Neural cell (in vitro differentiated cells): ENCODE data around the gene PLP2. TPM values are rescaled to one million over a fixed set of nuclear protein-coding genes. Genes with fewer than 3 reads are reported as not detected.
"Not testable (repeated sequence)": the region's sequence is repeated elsewhere in the genome, so short reads cannot be mapped to it uniquely, and the experiment has no call there.

Experiments used
- H2AFZ ChIP-seq: fragments of 200-600, 300-800 bp; sonication (generic), shearing (Covaris generic); 2 replicates; pipeline ENCODE4 v1.6.0; 2014; ENCODE audit warnings: low read depth, mild to moderate bottlenecking, antibody characterized with exemption, low read length, moderate library complexity
- H3F3A ChIP-seq: fragments of 200-600 bp; shearing (Covaris generic); 2 replicates; pipeline ENCODE4 v1.6.1; 2016; ENCODE audit warnings: mild to moderate bottlenecking, moderate library complexity, mixed read lengths, antibody characterized with exemption, low read length; ENCODE audit not compliant: insufficient read depth, poor library complexity, severe bottlenecking
- H3K27ac ChIP-seq: fragments of 200-600, 300-800 bp; sonication (generic), shearing (Covaris generic); 2 replicates; pipeline ENCODE4 v1.5.1; 2014; ENCODE audit warnings: mild to moderate bottlenecking, low read length, moderate library complexity
- H3K27me3 ChIP-seq: fragments of 300-800, 200-600 bp; sonication (generic), shearing (Covaris generic); 2 replicates; pipeline ENCODE4 v1.6.0; 2014; ENCODE audit warnings: mild to moderate bottlenecking, low read depth, low read length, moderate library complexity; ENCODE audit not compliant: insufficient read depth
- H3K36me3 ChIP-seq: fragments of 300-800, 200-600 bp; sonication (generic), shearing (Covaris generic); 2 replicates; pipeline ENCODE4 v1.5.1; 2014; ENCODE audit warnings: mild to moderate bottlenecking, antibody characterized with exemption, low read length, moderate library complexity; ENCODE audit not compliant: insufficient read depth
- H3K4me2 ChIP-seq: fragments of 300-800, 200-600 bp; sonication (generic), shearing (Covaris generic); 2 replicates; pipeline ENCODE4 v1.6.0; 2014; ENCODE audit warnings: mild to moderate bottlenecking, low read length
- H3K4me3 ChIP-seq: fragments of 300-800, 200-600 bp; sonication (generic), shearing (Covaris generic); 2 replicates; pipeline ENCODE4 v1.5.1; 2014; ENCODE audit warnings: mild to moderate bottlenecking, low read length, moderate library complexity
- H3K79me2 ChIP-seq: fragments of 200-600 bp; shearing (Covaris generic); replicated peaks from 2 replicates; pipeline ENCODE4 v1.6.0; 2014; ENCODE audit warnings: mild to moderate bottlenecking, low read length, moderate library complexity; ENCODE audit not compliant: insufficient read depth
- H3K9ac ChIP-seq: fragments of 300-800, 200-600 bp; sonication (generic), shearing (Covaris generic); 2 replicates; pipeline ENCODE4 v1.6.1; 2016; ENCODE audit warnings: mild to moderate bottlenecking, low read length, mixed read lengths
- H3K9me2 ChIP-seq: fragments of 200-600 bp; shearing (Covaris generic); 2 replicates; pipeline ENCODE4 v1.6.1; 2016; ENCODE audit warnings: mild to moderate bottlenecking, low read length, mixed read lengths; ENCODE audit not compliant: insufficient read depth
- H3K9me3 ChIP-seq: fragments of 200-600, 300-800 bp; sonication (generic), shearing (Covaris generic); 2 replicates; pipeline ENCODE4 v1.6.1; 2016; ENCODE audit warnings: mild to moderate bottlenecking, mixed run types, low read length, moderate library complexity, mixed read lengths
- H4K20me1 ChIP-seq: fragments of 200-600 bp; shearing (Covaris generic); 2 replicates; pipeline ENCODE4 v1.6.1; 2016; ENCODE audit warnings: mild to moderate bottlenecking, mixed run types; ENCODE audit not compliant: insufficient read depth
- EP300 ChIP-seq: fragments of 450-650 bp; conservative IDR thresholded peaks from 2 replicates; pipeline ENCODE4 v1.6.1; 2014; ENCODE audit warnings: antibody characterized with exemption, mild to moderate bottlenecking, moderate library complexity; ENCODE audit not compliant: poor library complexity, severe bottlenecking
- EZH2 ChIP-seq: fragments of 200-600, 300-800 bp; shearing (Covaris generic), sonication (generic); IDR thresholded peaks from 2 replicates; pipeline ENCODE4 v1.6.1; 2014; ENCODE audit warnings: antibody characterized with exemption, low read length, borderline replicate concordance, mild to moderate bottlenecking; ENCODE audit not compliant: insufficient read depth, poor library complexity, severe bottlenecking
- MXI1 ChIP-seq: fragments of 450-650 bp; conservative IDR thresholded peaks from 2 replicates; pipeline ENCODE4 v1.6.1; 2014; ENCODE audit warnings: antibody characterized with exemption, mild to moderate bottlenecking; ENCODE audit not compliant: poor library complexity, severe bottlenecking
- POLR2AphosphoS5 ChIP-seq: IDR thresholded peaks from 2 replicates; pipeline ENCODE4 v1.6.1; 2012
- RAD21 ChIP-seq: fragments of 450-650 bp; conservative IDR thresholded peaks from 2 replicates; pipeline ENCODE4 v1.6.1; 2014; ENCODE audit warnings: antibody characterized with exemption, mild to moderate bottlenecking, moderate library complexity
- REST ChIP-seq: IDR thresholded peaks from 2 replicates; pipeline ENCODE4 v1.6.1; 2012; ENCODE audit warnings: borderline replicate concordance
- SMC3 ChIP-seq: fragments of 450-650 bp; conservative IDR thresholded peaks from 2 replicates; pipeline ENCODE4 v1.6.1; 2014; ENCODE audit warnings: antibody characterized with exemption, mild to moderate bottlenecking, moderate library complexity; ENCODE audit not compliant: poor library complexity
- TAF1 ChIP-seq: IDR thresholded peaks from 2 replicates; pipeline ENCODE4 v1.6.1; 2012; ENCODE audit warnings: low read depth
- polyA plus RNA-seq: library from polyadenylated mRNA; depleted of rRNA; stranded (reverse); fragments of >200 nt; gene quantifications from 2 replicates; pipeline ENCODE4 v1.2.3, GENCODE V29; 2014
- TF ChIP-seq, protein P1 (sequence below): fragments of 450-650 bp; IDR thresholded peaks from 2 replicates; pipeline ENCODE4 v1.5.1; 2014; ENCODE audit warnings: antibody characterized with exemption, mild to moderate bottlenecking, moderate library complexity; ENCODE audit not compliant: poor library complexity, severe bottlenecking

Gene PLP2
- polyA plus RNA-seq, 1 donor from 2014 or later, result not detected

- Histone ChIP-seq H3K9ac (no peak overlapping the region), H3K4me3 (no peak overlapping the region), H3K4me2 (no peak overlapping the region), H3K27ac (no peak overlapping the region), H3K79me2 (no peaks in the 10 kb centered on the region), H3K27me3 (no peaks in the 10 kb centered on the region), H4K20me1 (no peaks in the 10 kb centered on the region), H3K9me2 (no peaks in the 10 kb centered on the region), H3F3A (no peaks in the 10 kb centered on the region), H3K36me3 (no peaks in the 10 kb centered on the region), H3K9me3 (no peaks in the 10 kb centered on the region), H2AFZ (no peak overlapping the region)
- TF ChIP-seq MXI1, result no peak
- TF ChIP-seq TAF1, result no peak
- no peak for TF ChIP-seq EZH2
- no peak for TF ChIP-seq REST
- no peak for TF ChIP-seq SMC3
Measured at GRCh38 chrX:49137492-49137891, 34.2 kb upstream of the PLP2 start.

DNA sequence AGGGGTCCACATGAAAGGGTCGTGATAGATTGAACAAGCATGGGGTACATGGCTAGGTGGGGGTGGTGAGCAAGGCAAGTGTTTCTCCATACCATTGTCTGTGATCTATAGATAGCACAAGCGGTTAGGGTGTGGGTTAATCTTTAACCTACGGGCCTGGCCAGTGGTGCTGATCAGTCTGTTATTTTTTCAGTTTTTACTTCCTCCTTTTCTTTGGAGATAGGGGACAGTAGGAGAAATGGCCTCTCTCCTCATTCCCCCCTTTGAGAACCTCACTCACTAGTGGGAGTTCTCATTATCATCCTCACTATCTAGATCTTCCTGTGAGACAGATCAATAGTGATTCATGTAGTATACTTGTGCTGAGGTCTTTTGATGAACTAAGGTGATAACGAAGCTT is 32.0 kb upstream of the PLP2 start:
- Histone ChIP-seq H3F3A (no peaks in the 10 kb centered on the region), H3K4me3 (no peak overlapping the region)

DNA sequence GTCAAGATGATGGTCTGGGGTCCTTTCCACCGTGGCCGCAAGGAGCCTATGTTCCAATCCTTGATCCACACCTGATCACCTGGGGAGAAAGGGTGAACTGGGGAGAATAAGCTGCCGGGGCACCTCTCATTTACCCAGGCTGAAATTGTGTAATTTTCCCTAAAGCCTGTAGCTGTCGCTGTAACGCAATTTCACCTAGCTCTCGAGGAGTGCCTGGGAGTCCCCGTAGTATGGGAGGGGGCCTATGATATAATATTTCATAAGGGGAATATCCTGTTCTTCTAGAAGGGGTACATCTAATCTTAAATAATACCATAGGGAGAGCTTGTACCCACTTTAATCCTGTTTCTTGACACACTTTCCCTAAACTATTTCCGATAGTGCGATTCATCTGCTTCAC is 29.4 kb upstream of the PLP2 start:
- H3K79me2 ChIP-seq, H4K20me1 ChIP-seq, H3K4me2 ChIP-seq, H3K27ac ChIP-seq, H3K9ac ChIP-seq, H3K27me3 ChIP-seq, H2AFZ ChIP-seq, H3K4me3 ChIP-seq, H3K9me2 ChIP-seq, H3K36me3 ChIP-seq, H3K9me3 ChIP-seq, H3F3A ChIP-seq: not testable (repeated sequence)

More for the DNA sequence above, 32.0 kb upstream of the PLP2 start:
- Histone ChIP-seq H3K79me2 (no peaks in the 10 kb centered on the region), H3K4me2 (no peak overlapping the region), H3K27me3 (no peaks in the 10 kb centered on the region), H3K9me3 (no peaks in the 10 kb centered on the region), H4K20me1 (no peaks in the 10 kb centered on the region), H3K9me2 (no peaks in the 10 kb centered on the region), H3K27ac (no peak overlapping the region), H2AFZ (no peak overlapping the region), H3K36me3 (no peaks in the 10 kb centered on the region), H3K9ac (no peak overlapping the region)
- no peak for TF ChIP-seq TAF1
- no peak for TF ChIP-seq RAD21
- no peak for TF ChIP-seq MXI1
- TF ChIP-seq REST, result no peak
- no peak for TF ChIP-seq POLR2AphosphoS5
- no peak for TF ChIP-seq SMC3
- TF ChIP-seq, protein P1, sequence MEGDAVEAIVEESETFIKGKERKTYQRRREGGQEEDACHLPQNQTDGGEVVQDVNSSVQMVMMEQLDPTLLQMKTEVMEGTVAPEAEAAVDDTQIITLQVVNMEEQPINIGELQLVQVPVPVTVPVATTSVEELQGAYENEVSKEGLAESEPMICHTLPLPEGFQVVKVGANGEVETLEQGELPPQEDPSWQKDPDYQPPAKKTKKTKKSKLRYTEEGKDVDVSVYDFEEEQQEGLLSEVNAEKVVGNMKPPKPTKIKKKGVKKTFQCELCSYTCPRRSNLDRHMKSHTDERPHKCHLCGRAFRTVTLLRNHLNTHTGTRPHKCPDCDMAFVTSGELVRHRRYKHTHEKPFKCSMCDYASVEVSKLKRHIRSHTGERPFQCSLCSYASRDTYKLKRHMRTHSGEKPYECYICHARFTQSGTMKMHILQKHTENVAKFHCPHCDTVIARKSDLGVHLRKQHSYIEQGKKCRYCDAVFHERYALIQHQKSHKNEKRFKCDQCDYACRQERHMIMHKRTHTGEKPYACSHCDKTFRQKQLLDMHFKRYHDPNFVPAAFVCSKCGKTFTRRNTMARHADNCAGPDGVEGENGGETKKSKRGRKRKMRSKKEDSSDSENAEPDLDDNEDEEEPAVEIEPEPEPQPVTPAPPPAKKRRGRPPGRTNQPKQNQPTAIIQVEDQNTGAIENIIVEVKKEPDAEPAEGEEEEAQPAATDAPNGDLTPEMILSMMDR, result no peak
- TF ChIP-seq EP300, result no peak
- no peak for TF ChIP-seq EZH2

DNA sequence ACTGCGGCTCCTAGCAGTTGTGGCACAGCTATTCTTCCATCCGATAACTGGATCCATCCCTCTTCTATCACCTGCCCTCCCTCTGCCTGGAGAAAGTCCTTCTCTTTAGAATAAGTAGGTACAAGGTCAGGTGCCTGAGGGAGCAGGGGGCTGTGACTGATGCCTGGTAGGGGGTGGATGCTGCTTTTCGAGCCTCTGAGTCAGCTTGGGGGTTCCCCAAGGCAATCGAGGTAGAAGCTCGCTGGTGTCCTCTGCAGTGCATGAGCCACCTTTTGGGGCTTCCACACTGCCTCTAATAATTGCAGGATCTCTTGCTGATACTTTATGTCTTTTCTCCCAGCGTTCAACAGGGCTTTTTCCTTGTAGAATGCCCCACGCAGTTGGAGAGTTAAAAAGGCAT is 28.5 kb upstream of the PLP2 start:
- not testable (repeated sequence) for H3K79me2 ChIP-seq, H3K9me2 ChIP-seq, H3K9ac ChIP-seq, H2AFZ ChIP-seq, H3K27ac ChIP-seq, H3K27me3 ChIP-seq, H3K4me2 ChIP-seq, H3F3A ChIP-seq, H3K9me3 ChIP-seq, H4K20me1 ChIP-seq, H3K36me3 ChIP-seq, H3K4me3 ChIP-seq
